OCI-LY7 (cell line): ENCODE results near the gene BLTP2. TPM values are rescaled to one million over a fixed set of nuclear protein-coding genes. Genes with fewer than 3 reads are reported as not detected.

Experiments
- BruUV-seq: library from RNA; stranded (reverse); fragments of 400-500 nt; replicated peaks from 2 replicates; lab custom pipeline; 2021; lab: Mats Ljungman, UMichigan
- CTCF ChIA-PET: fragments of 300-600 bp; sonication (Branson Sonifier 250); formaldehyde crosslinking; loops from one replicate; lab custom pipeline; 2022; ENCODE audit warnings: antibody characterized with exemption; ENCODE audit not compliant: unreplicated experiment; lab: Charles Lee
- POLR2A ChIA-PET: fragments of 300-600 bp; sonication (Branson Sonifier 250); formaldehyde crosslinking; loops from one replicate; lab custom pipeline; 2022; ENCODE audit warnings: antibody characterized with exemption; lab: Charles Lee
- DNase-seq: peaks from one replicate; pipeline ENCODE4 v3.0.0-alpha.2; 2015; ENCODE audit warnings: low spot score
- H2AFZ ChIP-seq: fragments of 200-600 bp; sonication (generic), shearing (Covaris generic); 2 replicates; pipeline ENCODE4 v1.6.1; 2014; ENCODE audit warnings: mild to moderate bottlenecking, antibody characterized with exemption, low read length, moderate library complexity
- H3K27ac ChIP-seq: fragments of 200-600 bp; sonication (generic); 2 replicates; pipeline ENCODE4 v1.5.1; 2014; ENCODE audit warnings: mixed run types, low read depth, mild to moderate bottlenecking, moderate library complexity, low read length, inconsistent platforms; ENCODE audit not compliant: poor library complexity, severe bottlenecking
- H3K36me3 ChIP-seq: fragments of 200-600 bp; sonication (generic); 2 replicates; pipeline ENCODE4 v1.6.1; 2014; ENCODE audit warnings: mild to moderate bottlenecking, antibody characterized with exemption, low read length, moderate library complexity, mixed read lengths; ENCODE audit not compliant: insufficient read depth
- H3K4me1 ChIP-seq: fragments of 200-600 bp; sonication (generic); 2 replicates; pipeline ENCODE4 v1.5.1; 2014; ENCODE audit warnings: mild to moderate bottlenecking, low read length; ENCODE audit not compliant: insufficient read depth, poor library complexity, severe bottlenecking
- H3K4me2 ChIP-seq: fragments of 200-600 bp; sonication (generic); 2 replicates; pipeline ENCODE4 v1.6.1; 2014; ENCODE audit warnings: mild to moderate bottlenecking, low read length
- H3K4me3 ChIP-seq: fragments of 200-600 bp; sonication (generic); 2 replicates; pipeline ENCODE4 v1.5.1; 2014; ENCODE audit warnings: mild to moderate bottlenecking, low read depth, low read length; ENCODE audit not compliant: poor library complexity, severe bottlenecking
- H3K79me2 ChIP-seq: fragments of 200-600 bp; sonication (generic); 2 replicates; pipeline ENCODE4 v1.6.1; 2016; ENCODE audit warnings: low read depth, mild to moderate bottlenecking, low read length, moderate library complexity, mixed read lengths; ENCODE audit not compliant: insufficient read depth
- H3K9me2 ChIP-seq: fragments of 200-600 bp; sonication (generic); 2 replicates; pipeline ENCODE4 v1.6.1; 2016; ENCODE audit warnings: mild to moderate bottlenecking, low read length, mixed read lengths; ENCODE audit not compliant: insufficient read depth
- H3K9me3 ChIP-seq: fragments of 200-600 bp; sonication (generic); 2 replicates; pipeline ENCODE4 v1.6.1; 2014; ENCODE audit warnings: mild to moderate bottlenecking, mixed run types, low read length, mixed read lengths
- H4K20me1 ChIP-seq: fragments of 200-600 bp; sonication (generic); 2 replicates; pipeline ENCODE4 v1.6.1; 2014; ENCODE audit warnings: mild to moderate bottlenecking, antibody characterized with exemption, low read length, moderate library complexity, mixed read lengths; ENCODE audit not compliant: insufficient read depth
- CTCF ChIP-seq: fragments of 200-600 bp; sonication (generic); conservative IDR thresholded peaks from 2 replicates; pipeline ENCODE4 v1.5.1; 2014; ENCODE audit warnings: mild to moderate bottlenecking, antibody characterized with exemption, low read length, moderate library complexity, mixed read lengths
- EZH2phosphoT487 ChIP-seq: fragments of 200-600 bp; sonication (generic); IDR thresholded peaks from 2 replicates; pipeline ENCODE4 v1.6.1; 2018; ENCODE audit warnings: low read depth, borderline replicate concordance, mild to moderate bottlenecking, mixed run types, antibody characterized with exemption, low read length, moderate library complexity, mixed read lengths
- intact Hi-C: fragments of 100-400 bp; cut with micrococcal nuclease; formaldehyde crosslinking; loops from one replicate; pipeline ENCODE4 v1.10.0; 2022; ENCODE audit not compliant: unreplicated experiment
- total RNA-seq, 2 experiments: library from RNA; depleted of rRNA in 1 of 2; stranded (reverse); fragments of >200 nt in 1 of 2; shearing (Covaris generic) in 1 of 2; gene quantifications; 2 replicates each; pipeline ENCODE4 v1.2.3, GENCODE V29; 2014 to 2022

BLTP2 gene
- total RNA-seq, 2 experiments from 2014 or later: 147 to 185 TPM

- no peak overlapping the region for H3K27ac ChIP-seq
- CTCF ChIA-PET: no interaction called here
- intact Hi-C loops: no loop called here
- H3K4me3 ChIP-seq: no peak overlapping the region
- TF ChIP-seq CTCF (no peak), EZH2phosphoT487 (no peak)
- no peaks in the 10 kb centered on the region for H3K9me3 ChIP-seq
- no peak overlapping the region for H3K4me2 ChIP-seq
- H3K9me2 ChIP-seq: no peaks in the 10 kb centered on the region
- no peak overlapping the region for H2AFZ ChIP-seq
- H4K20me1 ChIP-seq: peaks cover 2% of the 10 kb centered on the region; the same call in 1 of the 2 replicates
- no TSS peak for BruUV-seq
- peaks cover 22% of the 10 kb centered on the region for H3K4me1 ChIP-seq
- no peak for DNase-seq
- peaks cover 17% of the 10 kb centered on the region for H3K79me2 ChIP-seq
- POLR2A ChIA-PET: interaction anchor here (0.7 to 1.1 kb wide), 2 partner anchors 9 to 26 kb away, joined by 3 read pairs; no protein-coding TSS in a partner anchor
- H3K36me3 ChIP-seq: peaks cover 41% of the 10 kb centered on the region
These were observed 3.7 kb upstream of the BLTP2 start for GRCh38 chr17:28648698-28649097.

GRCh38 chr17:28646039-28646754 is 1.2 kb upstream of the BLTP2 start:
- Histone ChIP-seq H3K9me2 (no peaks in the 10 kb centered on the region), H3K9me3 (no peaks in the 10 kb centered on the region), H3K27ac (peak overlapping the region; percentile 70), H3K4me2 (peak overlapping the region; percentile 90), H3K4me3 (peak overlapping the region; percentile 95), H4K20me1 (peaks cover 9% of the 10 kb centered on the region; the same call in 1 of the 2 replicates), H3K36me3 (peaks cover 51% of the 10 kb centered on the region), H3K79me2 (peaks cover 30% of the 10 kb centered on the region), H2AFZ (peak overlapping the region; percentile 60; the same call in 1 of the 2 replicates), H3K4me1 (peaks cover 32% of the 10 kb centered on the region)
- BruUV-seq: no TSS peak
- DNase-seq: no peak
- TF ChIP-seq EZH2phosphoT487: no peak
- TF ChIP-seq CTCF: no peak
- POLR2A ChIA-PET: interaction anchor here (0.6 to 3.3 kb wide), 2 partner anchors 16 to 76 kb away, joined by 4 to 17 read pairs; partner anchors contain the start of genes SDF2 and SUPT6H
- CTCF ChIA-PET: interaction anchor here (1.4 kb wide), 1 partner anchor 29 kb away, joined by 4 read pairs; no protein-coding TSS in a partner anchor
- intact Hi-C loops: loop anchor here (2.0 kb wide), 1 partner anchor 75 kb away; no protein-coding TSS in a partner anchor
